Body of pancreas (tissue), 4 donors: ENCODE data around the gene ZFC3H1. TPM values are rescaled to one million over a fixed set of nuclear protein-coding genes. Genes with fewer than 3 reads are reported as not detected.

Source experiments
- ATAC-seq: fragments of 150-250 bp; one replicate; pipeline ENCODE4 v1.9.1; 2016
- DNase-seq, 4 donors: peaks; one replicate each; pipeline ENCODE4 v3.0.0-alpha.2; 2019
- H3K27ac ChIP-seq, 4 donors: fragments of 200-600 bp; sonication (generic); 1 replicate in 3 of 4; 2 replicates in 1 of 4; pipeline versions ENCODE4 v1.5.1 to v1.6.1; 2016 to 2019; ENCODE audit warnings: mild to moderate bottlenecking in 1 of 4, mixed read lengths in 1 of 4, moderate library complexity in 1 of 4
- H3K27me3 ChIP-seq, 2 donors: fragments of 200-600 bp; sonication (generic); one replicate each; pipeline ENCODE4 v1.6.0; 2016; ENCODE audit warnings: mild to moderate bottlenecking in 1 of 2
- H3K36me3 ChIP-seq, 2 donors: fragments of 200-600 bp; sonication (generic); replicated peaks in 1 of 2; 2 replicates each; pipeline ENCODE4 v1.5.1; 2016; ENCODE audit warnings: low read depth in 2 of 2; ENCODE audit not compliant: insufficient read depth in 1 of 2
- H3K4me1 ChIP-seq: fragments of 200-600 bp; sonication (generic); one replicate; pipeline ENCODE4 v1.6.0; 2016
- H3K4me3 ChIP-seq, 2 donors: fragments of 200-600 bp; sonication (generic); 1 replicate in 1 of 2; 2 replicates in 1 of 2; pipeline ENCODE4 v1.5.1; 2016 to 2019
- H3K9me3 ChIP-seq, 3 donors: fragments of 200-600 bp; sonication (generic); 1 replicate in 2 of 3; 2 replicates in 1 of 3; pipeline ENCODE4 v1.5.1; 2016
- CTCF ChIP-seq, 7 experiments: fragments of 450-650 bp in 4 of 7; fragments of 200-600 bp in 3 of 7; sonication (generic) in 3 of 7; IDR thresholded peaks; one replicate each; pipeline ENCODE4 v1.5.1; 2016 to 2019; ENCODE audit warnings: antibody characterized with exemption in 7 of 7
- POLR2A ChIP-seq, 3 donors: fragments of 450-650 bp; IDR thresholded peaks; one replicate each; pipeline ENCODE4 v1.6.1; 2016; ENCODE audit warnings: antibody characterized with exemption in 3 of 3, mild to moderate bottlenecking in 2 of 3
- WGBS, 2 donors: methylation state at CpG; one replicate each; pipeline ENCODE4 v1.1.5; 2017; 5-methylcytosine and 5-hydroxymethylcytosine counted together
- intact Hi-C: fragments of 100-400 bp; cut with DNase I; formaldehyde crosslinking; loops from one replicate; pipeline ENCODE4 v1.15.1; 2023
- total RNA-seq, 2 donors: library from RNA; depleted of rRNA; stranded (reverse); fragments of >200 nt; gene quantifications; one replicate each; pipeline ENCODE4 v1.1.0, GENCODE V29; 2016

The ZFC3H1 gene
- total RNA-seq, 2 donors from 2014 or later: 36.1 to 116 TPM

GRCh38 chr12:71621938-71622337 lies 41.7 kb downstream of the ZFC3H1 start:
- intact Hi-C loops: no loop called here
- no peaks in the 10 kb centered on the region for H3K27me3 ChIP-seq
- H3K9me3 ChIP-seq: no peaks in the 10 kb centered on the region
- no peak for DNase-seq
- peaks cover 0 to 44% of the 10 kb centered on the region in 2 donors for H3K36me3 ChIP-seq
- no peak overlapping the region for H3K4me3 ChIP-seq
- TF ChIP-seq POLR2A (IDR thresholded peaks at IDR 0.05): no peak
- no peak for TF ChIP-seq CTCF (IDR thresholded peaks at IDR 0.05)
- H3K4me1 ChIP-seq: peaks cover 7% of the 10 kb centered on the region
- 100% methylated on average over 1 of the region's 1 CpG for WGBS, 2 donors
- no peak overlapping the region for H3K27ac ChIP-seq
- no peak for ATAC-seq

- Histone ChIP-seq H3K9me3 (no peaks in the 10 kb centered on the region), H3K4me3 (no peak overlapping the region), H3K27ac (no peak overlapping the region), H3K4me1 (peaks cover 4% of the 10 kb centered on the region), H3K36me3 (peaks cover 15 to 38% of the 10 kb centered on the region in 2 donors), H3K27me3 (no peaks in the 10 kb centered on the region)
- no peak for DNase-seq
- TF ChIP-seq POLR2A (IDR thresholded peaks at IDR 0.05): no peak
- TF ChIP-seq CTCF (IDR thresholded peaks at IDR 0.05): no peak
- intact Hi-C loops: no loop called here
- ATAC-seq: no peak
- 70 to 80% methylated on average over 6 of the region's 6 CpGs for WGBS, 2 donors
Observed at GRCh38 chr12:71610031-71610795, 53.4 kb downstream of the ZFC3H1 start.

GRCh38 chr12:71607494-71608330 lies 55.9 kb downstream of the ZFC3H1 start:
- H3K4me1 ChIP-seq: peaks cover 8% of the 10 kb centered on the region
- TF ChIP-seq POLR2A (IDR thresholded peaks at IDR 0.05) (no peak), CTCF (IDR thresholded peaks at IDR 0.05) (no peak)
- no peaks in the 10 kb centered on the region for H3K9me3 ChIP-seq
- no peak for ATAC-seq
- WGBS, 2 donors: 52 to 57% methylated on average over 4 of the region's 4 CpGs
- H3K27me3 ChIP-seq: no peaks in the 10 kb centered on the region
- intact Hi-C loops: no loop called here
- DNase-seq: no peak
- H3K36me3 ChIP-seq: peaks cover 7 to 19% of the 10 kb centered on the region in 2 donors
- H3K27ac ChIP-seq: no peak overlapping the region
- H3K4me3 ChIP-seq: no peak overlapping the region

- Histone ChIP-seq H3K27me3 (no peaks in the 10 kb centered on the region), H3K36me3 (peaks cover 0 to 4% of the 10 kb centered on the region in 2 donors), H3K9me3 (no peaks in the 10 kb centered on the region), H3K4me3 (no peak overlapping the region), H3K27ac (no peak overlapping the region), H3K4me1 (peaks cover 8% of the 10 kb centered on the region)
- intact Hi-C loops: no loop called here
- no peak for ATAC-seq
- DNase-seq: no peak
- TF ChIP-seq POLR2A (IDR thresholded peaks at IDR 0.05) (no peak), CTCF (IDR thresholded peaks at IDR 0.05) (no peak)
- 42 to 52% methylated on average over 3 of the region's 3 CpGs for WGBS, 2 donors
Observed at GRCh38 chr12:71605039-71605438, 58.6 kb downstream of the ZFC3H1 start.
